Muscle of back (tissue), 13 donors: ENCODE measurements around the gene GCGR. TPM values are rescaled to one million over a fixed set of nuclear protein-coding genes. Genes with fewer than 3 reads are reported as not detected.

Source experiments
- DNase-seq, 3 donors: peaks; one replicate each; pipeline versions ENCODE4 v3.0.0 to v3.0.0-alpha.2; 2013
- long read RNA-seq, 9 donors: transcript quantifications; one replicate each; lab custom pipeline, GENCODE V29; 2026
- polyA plus RNA-seq, 10 donors: library from polyadenylated mRNA; unstranded; fragments of 120-200 nt; gene quantifications; one replicate each; pipeline ENCODE4 v1.2.1, GENCODE V29; 2013; ENCODE audit not compliant: insufficient read length in 10 of 10

GCGR gene
- polyA plus RNA-seq, result under 1 TPM in 1 of 10 donors, not detected in 9; 0.10 TPM
- long read RNA-seq, donor 1, result 0 reads
- long read RNA-seq, donor 2, result 0 reads
- long read RNA-seq, donor 3, result 0 reads
- long read RNA-seq, donor 4, result 0 reads
- long read RNA-seq, donor 5, result 0 reads
- long read RNA-seq, donor 6, result 0 reads
- long read RNA-seq, donor 7, partial matches to known transcripts, result 21 of 80 reads
- long read RNA-seq, donor 7, other reads (novel, unspliced or antisense), result 59 of 80 reads
- long read RNA-seq, donor 8, result 0 reads
- long read RNA-seq, donor 9, result 0 reads

DNA sequence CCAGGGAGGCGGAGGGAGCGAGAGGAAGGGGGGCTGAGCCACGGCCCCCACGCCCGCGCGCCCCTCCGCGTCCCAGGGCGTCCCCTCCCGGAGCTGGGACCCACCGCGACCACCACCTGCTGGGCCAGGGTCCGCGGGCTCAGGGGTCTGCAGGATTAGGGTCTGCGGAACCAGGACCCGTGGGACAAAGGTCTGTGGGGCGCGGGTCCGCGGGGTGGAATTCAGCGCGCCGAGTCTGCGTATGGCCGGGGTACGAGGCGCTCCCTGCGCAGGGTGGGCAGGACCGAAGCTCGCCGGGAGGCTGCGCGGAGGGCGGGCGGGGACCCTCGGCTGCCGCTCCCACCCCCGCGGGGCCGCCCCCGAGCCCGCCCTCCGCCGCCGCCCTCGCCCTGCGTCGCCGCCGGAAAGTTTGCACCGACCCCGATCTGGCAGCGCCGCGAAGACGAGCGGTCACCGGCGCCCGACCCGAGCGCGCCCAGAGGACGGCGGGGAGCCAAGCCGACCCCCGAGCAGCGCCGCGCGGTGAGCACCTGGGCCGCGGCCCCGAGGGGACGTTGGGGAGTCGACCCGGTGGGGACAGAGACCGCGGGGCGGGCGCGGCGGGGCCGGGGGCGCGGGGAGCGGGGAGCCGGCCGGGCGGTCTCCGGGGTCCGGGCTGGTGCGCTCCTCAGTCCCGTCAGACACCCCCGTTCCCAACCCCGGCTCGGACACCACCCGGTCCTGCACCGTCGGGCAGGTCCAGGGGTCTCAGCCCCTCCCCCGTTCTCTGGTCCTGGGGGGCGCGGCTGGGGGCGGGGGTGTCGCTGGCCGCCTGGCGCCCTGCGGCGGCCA, at the start of gene GCGR:
Gene GCGR, plus strand, starts transcription at position 423 of the 831 bp plus-strand sequence. CDS start 4,869 bp downstream, outside the sequence.
- no peak for DNase-seq

DNA sequence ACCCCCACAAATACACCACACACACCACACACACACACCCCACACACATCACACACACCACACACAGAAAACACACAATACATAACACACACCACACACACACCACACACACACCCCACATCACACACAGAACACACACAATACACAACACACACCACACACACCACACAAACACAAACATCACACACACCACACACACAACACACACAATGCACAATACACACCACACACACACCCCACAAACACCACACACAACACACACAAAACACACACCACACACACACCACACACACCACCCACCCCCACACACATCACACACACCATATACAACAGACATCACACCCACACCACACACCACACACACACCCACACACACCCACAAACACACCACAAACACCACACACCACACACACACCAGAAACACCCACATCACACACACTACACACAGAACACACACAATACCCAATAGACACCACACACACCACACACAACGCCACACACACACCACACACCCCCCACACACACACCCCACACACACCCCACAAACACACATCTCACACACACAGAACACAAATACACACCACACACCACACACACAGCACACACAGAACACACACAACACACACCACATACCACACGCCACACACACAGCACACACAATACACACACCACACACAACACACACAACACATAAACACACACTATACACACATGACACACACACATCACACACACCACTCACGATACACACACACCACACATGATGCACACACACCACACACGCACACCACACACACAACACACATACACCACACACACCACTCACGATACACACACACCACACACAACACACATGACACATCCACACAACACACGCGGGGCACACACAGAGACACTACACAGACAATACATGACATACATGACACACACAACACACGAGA, 11.0 kb upstream of the GCGR start:
- DNase-seq, result no peak

DNA sequence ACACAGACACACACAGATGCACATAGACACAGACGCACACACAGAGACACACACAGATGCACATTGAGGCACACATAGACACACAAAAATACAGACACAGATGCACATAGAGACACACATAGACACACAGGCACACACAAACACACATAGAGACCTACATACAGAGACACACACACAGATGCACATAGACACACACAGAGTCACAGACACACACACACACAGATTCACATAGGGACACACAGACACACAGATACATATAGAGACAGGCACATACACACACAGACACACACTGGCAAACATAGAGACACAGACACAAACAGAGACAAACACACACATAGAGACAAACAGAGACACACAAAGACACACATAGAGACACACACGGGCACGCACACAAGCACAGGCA, 9.9 kb upstream of the GCGR start:
- DNase-seq, result no peak

DNA sequence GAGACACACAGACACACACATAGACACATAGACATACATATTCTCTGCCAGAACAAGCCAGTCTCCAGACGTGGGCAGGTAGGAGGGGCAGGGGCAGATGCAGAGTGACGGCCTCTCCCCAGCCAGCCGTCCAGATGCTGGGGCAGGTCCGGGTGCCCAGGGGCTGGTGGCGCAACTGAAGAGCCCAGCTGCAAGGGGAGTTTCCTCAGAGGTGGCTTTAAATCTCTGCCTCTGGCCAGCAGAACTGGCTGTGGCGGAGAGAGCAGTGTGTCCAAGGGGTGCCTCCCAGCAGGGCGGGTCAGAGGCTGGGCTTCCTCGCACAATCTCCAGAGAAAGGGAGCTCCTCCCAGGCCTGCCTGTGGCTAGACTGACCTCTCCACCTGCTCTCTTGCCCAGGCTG, 9.4 kb upstream of the GCGR start:
- DNase-seq, result no peak

DNA sequence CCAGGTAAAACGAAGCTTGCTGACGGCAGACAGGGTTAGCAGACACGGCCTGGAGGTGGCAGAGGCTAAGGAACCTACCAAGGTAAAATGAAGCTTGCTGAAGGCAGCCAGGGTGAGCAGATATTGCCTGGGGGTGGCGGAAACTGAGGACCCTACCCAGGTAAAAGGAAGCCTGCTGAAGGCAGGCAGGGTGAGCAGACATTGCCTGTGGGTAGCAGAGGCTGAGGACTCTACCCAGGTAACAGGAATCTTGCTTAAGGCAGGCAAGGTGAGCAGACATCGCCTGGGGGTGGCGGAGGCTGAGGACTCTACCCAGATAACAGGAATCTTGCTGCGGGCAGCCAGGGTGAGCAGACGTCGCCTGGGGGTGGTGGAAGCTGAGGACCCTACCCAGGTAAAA, 2.6 kb upstream of the GCGR start:
- no peak for DNase-seq

DNA sequence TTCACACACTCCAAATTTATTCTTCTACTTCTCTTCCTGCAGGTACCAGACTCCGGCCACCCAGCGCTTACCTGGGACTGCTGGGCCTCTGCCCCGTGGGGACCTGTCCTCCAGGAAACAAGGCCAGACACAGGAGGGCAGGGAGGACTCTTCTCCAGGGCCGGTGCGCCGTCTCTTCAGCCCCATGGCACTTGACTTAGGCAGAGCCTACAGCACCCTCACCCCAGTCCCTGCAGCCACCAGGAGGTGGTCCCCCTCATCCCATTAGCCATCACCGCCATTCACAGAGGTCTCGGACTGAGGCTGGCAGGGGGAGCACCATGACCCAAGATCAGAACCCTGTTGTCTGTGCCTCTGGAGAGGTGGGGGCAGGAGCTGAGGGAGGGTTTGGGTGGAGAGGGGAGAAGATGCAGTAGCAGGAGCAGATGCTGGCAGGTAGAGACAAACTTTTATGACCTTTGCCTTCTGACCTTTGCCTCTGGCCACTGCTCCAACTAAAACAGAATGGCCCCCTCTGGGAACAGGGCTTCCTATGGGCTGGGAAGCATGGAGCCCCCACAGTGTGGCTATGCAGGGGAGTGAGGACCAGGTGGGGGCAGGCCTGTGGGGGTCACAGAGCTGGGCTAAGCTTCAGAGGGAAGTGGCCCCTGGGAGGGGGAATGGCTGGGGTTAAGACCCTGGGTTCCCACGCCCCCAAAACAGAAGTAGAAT, 1.7 kb upstream of the GCGR start:
- DNase-seq, result no peak

DNA sequence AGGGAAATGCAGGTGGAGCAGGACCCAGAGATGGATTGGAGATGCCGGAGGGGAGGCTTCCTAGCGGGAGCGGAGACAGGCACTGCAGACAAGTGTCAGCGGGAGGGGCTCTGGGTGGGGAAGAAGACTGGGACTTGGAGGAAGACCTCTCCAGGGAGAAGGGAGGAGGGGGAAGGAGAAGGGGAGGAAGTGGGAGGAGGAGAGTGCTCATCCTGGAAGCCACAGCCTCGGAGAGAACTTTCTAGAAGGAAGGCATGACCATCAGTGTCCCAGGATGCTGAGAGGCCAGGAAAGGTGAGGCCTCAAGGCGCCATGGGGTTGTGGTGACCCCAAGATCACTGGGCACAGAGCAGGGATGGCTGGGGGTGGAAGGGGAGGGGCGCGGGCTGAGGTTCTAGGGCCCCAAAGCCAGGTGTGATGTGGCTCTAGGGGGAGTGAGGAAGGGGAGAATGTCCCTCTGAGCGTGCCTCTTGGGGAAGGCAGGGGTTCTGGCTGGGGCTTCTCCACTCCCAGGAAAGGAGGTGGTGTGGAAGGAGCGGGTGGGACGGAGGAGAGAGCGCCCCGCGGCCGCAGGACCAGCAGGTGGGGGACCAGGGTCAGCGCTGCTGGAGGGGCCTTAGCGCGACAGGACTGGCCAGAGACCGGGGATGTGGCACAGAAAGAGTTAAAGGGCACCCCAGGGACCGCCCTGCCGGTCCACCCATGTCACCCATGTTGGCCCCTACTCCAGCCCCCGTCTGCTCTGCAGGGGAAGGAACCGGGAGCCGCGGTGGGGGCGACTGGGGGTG, 900 bp upstream of the GCGR start:
- no peak for DNase-seq

DNA sequence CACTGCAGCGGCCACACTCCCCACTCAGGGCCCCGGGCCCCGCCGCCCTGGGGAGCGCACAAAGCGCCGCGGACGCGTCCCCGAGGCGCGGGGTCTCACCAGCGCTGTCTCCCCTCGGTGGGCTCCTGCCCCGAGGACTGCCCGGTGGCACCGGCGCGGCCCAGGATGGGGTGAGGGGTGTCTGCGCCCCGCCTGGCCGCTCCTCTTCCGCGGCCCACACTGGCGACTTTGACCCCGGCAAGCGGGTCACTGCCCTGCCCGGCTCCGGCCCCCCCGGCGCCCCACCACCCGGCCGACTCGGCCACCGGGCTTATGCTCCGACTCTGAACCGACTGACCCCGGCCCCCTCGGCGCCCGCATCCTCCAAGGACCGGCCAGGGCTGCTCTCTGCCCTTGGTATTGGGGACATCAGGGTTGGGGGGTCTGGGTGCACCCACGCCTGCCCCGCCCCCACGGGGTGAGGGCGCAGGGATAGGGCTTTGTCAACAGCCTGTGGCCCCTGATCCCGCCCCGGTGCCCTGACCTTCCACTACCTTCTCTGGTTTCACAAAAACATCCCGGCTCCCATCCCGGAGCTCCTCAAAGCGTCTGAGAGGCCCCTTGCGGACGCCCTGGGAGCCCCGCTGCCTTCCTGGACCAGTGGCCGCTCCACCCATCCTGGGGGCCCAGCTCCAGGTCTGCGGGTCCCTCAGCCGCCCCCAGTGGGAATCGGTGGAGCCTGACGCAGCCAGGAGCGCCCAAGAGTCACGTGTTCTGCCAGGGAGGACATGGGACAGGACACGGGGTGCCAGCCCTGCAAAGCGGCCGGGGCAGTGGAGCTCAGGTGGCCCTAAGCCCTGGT, 829 bp downstream of the GCGR start:
- no peak for DNase-seq

DNA sequence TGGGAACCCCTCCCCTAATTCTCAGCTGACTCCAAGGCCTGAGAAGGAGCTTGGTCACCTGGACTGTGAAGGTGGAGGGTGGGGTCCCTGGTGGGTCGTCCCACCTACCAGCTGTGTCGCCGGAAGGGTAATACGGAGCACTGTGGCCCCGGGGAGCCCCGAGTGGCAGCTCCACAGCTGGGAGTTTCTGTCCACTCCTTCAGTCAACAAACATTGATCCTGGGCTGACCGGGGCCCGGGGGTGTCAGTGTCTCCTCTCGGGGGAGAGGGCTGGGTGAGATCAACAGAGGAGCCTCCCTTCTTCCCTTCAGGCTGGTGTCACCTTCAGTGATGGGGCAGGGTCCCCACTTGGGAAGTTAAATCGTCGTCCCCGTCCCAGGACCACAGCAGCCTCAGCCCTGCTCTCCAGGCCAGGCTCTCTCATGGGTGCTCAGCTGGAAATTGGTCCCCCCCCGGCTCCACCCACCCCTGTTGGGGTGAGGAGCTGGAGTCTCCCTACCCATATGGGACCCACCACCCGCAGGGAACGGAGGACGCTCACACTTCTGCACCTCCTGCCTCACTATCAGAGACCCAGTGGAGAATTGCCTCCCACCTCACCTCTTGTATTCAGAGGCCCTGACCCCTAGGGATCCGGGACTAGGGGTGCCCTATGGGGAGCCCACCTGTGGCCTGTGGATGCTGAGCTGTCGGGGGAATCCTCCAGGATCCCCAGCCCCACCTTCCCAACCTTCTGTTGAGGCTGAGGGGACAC, 1.9 kb downstream of the GCGR start:
- DNase-seq, result no peak

DNA sequence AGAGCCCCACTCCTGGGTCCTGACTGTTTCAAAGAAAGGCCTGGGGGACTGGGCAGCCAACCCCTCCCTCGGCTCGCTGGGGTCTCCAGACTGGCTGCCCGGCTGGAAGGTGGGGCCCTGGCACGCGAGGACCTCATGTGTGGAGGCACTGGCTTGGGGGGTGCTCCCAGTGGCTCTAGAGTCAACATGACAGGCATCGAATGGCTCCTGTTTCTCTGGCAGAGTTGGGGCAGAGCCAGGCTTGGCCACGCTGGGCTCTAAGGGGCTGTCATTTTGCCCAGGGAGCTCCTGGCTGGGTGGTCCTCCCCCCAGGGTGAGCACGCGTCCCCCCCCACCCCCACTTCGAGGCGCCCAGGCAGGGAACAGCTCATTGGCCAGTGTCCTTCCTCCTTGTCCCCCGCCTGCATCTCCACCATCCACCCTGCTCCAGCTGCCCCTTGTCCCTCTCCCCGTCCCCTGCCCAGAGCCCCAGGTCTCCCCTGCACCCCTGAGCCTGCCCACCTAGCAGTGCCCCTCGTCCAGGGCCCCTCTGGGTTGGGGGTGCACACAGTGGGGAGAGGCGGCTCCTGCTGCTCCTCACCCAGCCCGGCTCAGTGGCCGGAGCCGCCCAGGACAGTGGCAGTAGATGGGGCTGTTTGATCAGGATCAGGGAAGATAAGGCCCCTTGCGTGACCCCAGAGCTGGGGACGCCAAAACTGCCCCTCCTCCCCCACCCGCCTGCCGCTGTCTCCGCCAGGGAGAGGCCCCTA, 2.7 kb downstream of the GCGR start:
- DNase-seq, result no peak

DNA sequence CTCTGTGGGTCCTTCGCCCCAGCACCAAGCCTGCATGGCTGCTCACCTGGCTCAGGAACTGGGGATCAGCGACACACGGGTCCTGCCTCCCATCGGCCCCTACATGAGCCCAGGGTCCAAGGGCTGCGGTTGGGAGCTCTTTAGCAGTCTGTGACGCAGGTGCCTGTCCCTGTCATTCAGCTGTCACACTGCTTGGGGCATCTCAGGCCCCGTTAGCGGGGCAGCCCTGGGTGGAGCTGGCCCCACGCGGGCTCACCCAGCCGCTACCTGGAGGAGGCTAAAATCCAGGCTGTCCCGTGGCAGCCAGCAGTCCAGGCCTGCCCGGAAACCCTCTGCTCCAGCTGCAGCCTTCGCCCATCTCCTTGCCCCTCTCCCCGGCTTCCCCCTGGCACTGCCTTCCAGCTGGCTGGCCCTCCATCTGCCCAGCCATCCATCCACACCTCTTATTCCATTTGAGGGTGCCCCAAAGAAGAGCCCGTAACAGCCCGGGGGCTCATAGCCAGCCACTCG, 3.3 kb downstream of the GCGR start:
- DNase-seq, result no peak

DNA sequence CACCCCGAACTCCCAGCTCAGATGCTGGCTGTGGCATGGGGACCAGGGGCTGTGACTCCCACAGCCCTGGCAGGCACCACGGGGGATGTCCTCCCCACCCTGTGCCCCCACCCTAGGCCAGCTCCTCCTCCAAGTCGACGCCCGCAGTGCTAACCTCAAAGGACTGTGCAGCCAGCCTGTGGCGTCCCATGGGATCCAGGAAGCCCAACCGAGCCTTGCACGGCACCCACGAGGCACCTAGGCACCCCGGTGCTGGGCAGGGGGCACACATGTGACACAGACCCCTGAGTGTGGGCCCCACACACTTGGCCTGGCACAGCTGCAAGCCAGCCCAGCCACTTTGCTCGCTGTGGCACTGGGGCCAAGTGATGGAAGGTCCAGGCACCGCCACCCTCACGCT, 3.9 kb downstream of the GCGR start:
- no peak for DNase-seq

DNA sequence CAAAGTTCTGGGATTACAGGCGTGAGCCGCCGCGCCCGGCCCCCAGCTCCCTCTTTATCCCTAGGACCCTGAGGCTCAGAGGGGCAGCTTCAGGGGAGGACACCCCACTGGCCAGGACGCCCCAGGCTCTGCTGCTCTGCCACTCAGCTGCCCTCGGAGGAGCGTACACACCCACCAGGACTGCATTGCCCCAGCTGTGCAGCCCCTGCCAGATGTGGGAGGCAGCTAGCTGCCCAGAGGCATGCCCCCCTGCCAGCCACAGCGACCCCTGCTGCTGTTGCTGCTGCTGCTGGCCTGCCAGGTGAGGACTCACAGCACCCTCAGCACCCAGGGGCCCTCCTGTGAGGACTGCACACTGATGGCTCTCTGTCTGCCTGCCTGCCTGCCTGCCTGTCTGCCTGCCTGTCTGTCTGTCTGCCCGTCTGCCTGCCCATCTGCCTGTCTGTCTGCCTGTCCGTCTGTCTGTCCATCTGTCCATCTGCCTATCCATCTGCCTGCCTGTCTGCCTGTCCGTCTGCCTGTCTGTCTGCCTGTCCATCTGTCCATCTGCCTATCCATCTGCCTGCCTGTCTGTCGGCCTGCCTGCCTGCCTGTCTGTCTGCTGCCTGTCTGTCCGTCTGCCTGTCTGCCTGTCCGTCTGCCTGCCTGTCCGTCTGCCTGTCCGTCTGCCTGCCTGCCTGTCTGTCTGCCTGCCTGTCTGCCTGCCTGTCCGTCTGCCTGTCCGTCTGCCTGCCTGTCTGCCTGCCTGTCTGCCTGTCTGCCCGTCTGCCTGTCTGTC, 5.0 kb downstream of the GCGR start:
- DNase-seq, result no peak

DNA sequence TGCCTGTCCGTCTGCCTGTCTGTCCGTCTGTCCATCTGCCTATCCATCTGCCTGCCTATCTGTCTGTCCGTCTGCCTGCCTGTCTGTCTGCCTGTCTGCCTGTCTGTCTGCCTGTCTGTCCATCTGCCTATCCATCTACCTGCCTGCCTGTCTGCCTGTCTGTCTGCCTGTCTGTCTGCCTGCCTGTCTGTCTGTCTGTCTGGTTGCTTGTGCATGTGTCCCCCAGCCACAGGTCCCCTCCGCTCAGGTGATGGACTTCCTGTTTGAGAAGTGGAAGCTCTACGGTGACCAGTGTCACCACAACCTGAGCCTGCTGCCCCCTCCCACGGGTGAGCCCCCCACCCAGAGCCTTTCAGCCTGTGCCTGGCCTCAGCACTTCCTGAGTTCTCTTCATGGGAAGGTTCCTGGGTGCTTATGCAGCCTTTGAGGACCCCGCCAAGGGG, 5.6 kb downstream of the GCGR start:
- DNase-seq, result no peak

DNA sequence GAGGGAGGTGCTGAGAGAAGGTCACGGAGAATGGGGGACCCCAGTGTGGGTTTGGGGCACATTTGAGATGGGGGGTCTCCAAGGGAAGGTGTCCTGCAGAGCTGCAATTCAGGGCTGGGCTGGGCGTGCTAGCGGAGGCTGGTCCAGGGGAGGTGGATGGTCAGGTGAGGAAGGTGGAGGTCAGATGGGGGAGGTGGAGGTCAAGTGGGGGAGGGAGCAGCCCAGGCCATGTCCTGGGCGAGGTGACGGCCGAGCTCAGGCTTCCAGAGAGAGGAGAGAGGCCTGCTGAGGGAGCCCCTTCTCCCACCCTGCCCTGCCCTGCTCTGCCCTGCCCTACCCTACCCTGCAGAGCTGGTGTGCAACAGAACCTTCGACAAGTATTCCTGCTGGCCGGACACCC, 6.5 kb downstream of the GCGR start:
- DNase-seq, result no peak

DNA sequence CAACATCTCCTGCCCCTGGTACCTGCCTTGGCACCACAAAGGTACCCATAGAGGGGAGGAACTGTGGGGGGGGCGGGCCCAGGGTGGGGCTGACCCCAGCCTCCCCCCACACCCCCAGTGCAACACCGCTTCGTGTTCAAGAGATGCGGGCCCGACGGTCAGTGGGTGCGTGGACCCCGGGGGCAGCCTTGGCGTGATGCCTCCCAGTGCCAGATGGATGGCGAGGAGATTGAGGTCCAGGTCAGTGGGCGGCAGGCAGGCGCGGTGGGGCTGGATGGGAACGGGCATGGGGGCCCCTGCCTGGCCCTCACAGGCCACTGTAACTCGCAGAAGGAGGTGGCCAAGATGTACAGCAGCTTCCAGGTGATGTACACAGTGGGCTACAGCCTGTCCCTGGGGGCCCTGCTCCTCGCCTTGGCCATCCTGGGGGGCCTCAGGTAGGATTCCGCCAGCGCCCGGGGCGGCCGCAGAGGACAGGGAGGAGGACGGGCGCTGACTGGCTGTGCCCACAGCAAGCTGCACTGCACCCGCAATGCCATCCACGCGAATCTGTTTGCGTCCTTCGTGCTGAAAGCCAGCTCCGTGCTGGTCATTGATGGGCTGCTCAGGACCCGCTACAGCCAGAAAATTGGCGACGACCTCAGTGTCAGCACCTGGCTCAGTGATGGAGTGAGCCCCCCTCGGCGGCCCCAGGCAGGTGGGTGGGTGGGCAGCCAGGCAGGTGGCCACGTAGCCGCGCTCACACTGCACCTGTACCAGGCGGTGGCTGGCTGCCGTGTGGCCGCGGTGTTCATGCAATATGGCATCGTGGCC, 7.1 kb downstream of the GCGR start:
- DNase-seq, result no peak
